Fibroblast of pulmonary artery (primary cell): Measurements from ENCODE around the gene DENND2D.

Experiments used
- DNase-seq: peaks from one replicate; pipeline ENCODE4 v3.0.0-alpha.2; 2010; ENCODE audit warnings: low read depth
- H3K4me3 ChIP-seq: replicated peaks from 2 replicates; pipeline ENCODE4 v1.5.1; 2011; ENCODE audit warnings: low read depth, mild to moderate bottlenecking, control low read depth, low read length, moderate library complexity
- TF ChIP-seq, protein P1 (sequence below): IDR thresholded peaks from 2 replicates; pipeline ENCODE4 v1.5.1; 2011; ENCODE audit warnings: mild to moderate bottlenecking, control low read depth, low read length, inconsistent platforms; ENCODE audit errors: missing control alignments

The DENND2D gene

DNA sequence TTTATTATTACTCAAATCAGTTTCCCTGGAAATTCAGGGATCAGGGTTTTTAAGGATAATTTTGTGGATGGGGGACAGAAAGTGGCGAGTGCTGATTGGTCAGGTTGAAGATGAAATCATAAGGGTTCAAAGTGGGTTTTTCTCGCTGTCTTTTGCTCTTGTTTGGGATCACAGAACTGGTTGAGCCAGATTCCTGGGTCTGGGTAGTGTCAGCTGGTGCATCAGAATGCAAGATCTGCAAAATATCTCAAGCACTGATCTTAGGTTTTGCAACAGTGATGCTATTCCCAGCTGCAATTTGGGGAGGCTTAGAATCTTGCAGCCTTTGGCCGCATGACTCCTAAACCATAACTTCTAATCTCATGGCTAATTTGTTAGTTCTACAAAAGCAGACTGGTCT, 36.4 kb upstream of the DENND2D start:
- TF ChIP-seq, protein P1, sequence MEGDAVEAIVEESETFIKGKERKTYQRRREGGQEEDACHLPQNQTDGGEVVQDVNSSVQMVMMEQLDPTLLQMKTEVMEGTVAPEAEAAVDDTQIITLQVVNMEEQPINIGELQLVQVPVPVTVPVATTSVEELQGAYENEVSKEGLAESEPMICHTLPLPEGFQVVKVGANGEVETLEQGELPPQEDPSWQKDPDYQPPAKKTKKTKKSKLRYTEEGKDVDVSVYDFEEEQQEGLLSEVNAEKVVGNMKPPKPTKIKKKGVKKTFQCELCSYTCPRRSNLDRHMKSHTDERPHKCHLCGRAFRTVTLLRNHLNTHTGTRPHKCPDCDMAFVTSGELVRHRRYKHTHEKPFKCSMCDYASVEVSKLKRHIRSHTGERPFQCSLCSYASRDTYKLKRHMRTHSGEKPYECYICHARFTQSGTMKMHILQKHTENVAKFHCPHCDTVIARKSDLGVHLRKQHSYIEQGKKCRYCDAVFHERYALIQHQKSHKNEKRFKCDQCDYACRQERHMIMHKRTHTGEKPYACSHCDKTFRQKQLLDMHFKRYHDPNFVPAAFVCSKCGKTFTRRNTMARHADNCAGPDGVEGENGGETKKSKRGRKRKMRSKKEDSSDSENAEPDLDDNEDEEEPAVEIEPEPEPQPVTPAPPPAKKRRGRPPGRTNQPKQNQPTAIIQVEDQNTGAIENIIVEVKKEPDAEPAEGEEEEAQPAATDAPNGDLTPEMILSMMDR, result no peak
- no peak for DNase-seq

DNA sequence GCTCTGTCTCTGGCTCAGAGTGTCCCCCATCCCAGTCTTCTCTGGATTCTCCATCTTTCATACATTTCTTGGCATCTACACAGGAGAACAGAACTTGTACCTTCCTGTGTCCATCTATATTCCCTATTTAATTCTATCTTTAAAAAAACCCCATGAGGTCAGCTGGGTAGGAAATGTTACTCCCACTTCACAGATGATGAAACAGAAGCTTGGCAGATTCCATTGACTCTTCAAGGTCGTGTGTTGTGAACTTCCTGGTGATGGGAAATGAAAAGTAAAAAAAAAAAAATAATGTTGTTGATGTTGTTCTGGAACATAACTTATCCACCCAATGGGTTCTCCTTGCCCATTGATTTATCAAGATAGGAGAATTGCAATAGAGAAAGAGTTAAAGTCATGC, 35.9 kb upstream of the DENND2D start:
- DNase-seq, result peak; percentile 64
- TF ChIP-seq, protein P1, result no peak
- no peak overlapping the region for H3K4me3 ChIP-seq

More for the DNA sequence above, 36.4 kb upstream of the DENND2D start:
- H3K4me3 ChIP-seq, result no peak overlapping the region

DNA sequence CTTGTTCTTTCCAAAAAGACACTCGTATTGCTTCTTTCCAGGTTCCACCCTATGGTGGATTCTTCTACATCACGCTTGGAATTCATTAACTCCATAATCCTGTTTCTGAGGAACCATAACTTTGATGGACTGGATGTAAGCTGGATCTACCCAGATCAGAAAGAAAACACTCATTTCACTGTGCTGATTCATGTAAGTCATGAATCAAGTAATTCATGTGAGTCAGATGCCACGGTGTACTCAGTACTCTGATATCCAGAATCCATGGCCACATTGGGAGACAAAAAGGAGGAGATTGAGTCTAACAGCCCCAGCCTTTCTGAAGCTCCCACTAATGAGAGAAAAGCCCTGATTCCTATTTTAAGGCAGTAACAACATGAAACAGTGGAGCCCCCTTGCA, 34.4 kb upstream of the DENND2D start:
- TF ChIP-seq, protein P1, result no peak

DNA sequence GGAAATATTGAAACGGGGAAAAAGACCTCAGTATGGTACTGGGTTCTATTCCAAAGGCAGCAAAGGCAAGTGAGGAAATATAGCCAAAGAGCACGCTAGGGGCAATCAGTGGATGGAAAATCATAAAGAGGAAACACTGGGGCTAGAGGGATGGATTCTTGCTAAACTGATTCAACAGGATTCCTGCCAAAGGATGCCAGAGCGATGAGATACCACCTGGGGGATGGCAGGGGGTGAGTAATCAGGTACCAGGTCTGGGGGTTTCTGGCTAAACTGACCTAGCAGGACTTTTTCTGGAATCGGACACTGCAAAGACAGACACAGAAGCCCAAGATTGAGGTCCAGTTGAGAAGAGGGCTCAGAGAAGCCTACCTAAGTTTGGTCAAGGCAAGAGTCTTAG, 33.8 kb upstream of the DENND2D start:
- DNase-seq, result no peak
- H3K4me3 ChIP-seq, result no peak overlapping the region
- TF ChIP-seq, protein P1, result no peak

More for the DNA sequence above, 34.4 kb upstream of the DENND2D start:
- DNase-seq, result no peak
- H3K4me3 ChIP-seq, result no peak overlapping the region

DNA sequence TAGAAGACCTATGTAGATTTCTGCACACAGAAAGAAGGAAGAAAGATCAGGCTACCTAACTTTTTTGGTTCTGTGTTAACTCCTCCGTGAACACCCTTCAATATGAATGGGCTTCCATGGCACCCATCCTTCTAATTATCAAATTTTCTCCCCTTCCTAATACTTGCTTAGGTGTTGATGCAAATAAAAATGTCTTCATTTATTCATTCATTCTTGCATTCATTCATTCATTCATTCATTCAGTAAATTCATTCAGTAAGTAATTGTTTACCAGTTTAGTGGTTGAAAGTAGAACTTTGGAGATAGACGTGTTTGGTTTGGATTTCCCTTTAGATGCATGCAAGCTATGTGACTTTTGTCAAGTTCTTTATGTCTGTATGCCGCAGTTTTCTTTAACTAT, 31.7 kb upstream of the DENND2D start:
- DNase-seq, result no peak
- no peak overlapping the region for H3K4me3 ChIP-seq
- TF ChIP-seq, protein P1, result no peak

DNA sequence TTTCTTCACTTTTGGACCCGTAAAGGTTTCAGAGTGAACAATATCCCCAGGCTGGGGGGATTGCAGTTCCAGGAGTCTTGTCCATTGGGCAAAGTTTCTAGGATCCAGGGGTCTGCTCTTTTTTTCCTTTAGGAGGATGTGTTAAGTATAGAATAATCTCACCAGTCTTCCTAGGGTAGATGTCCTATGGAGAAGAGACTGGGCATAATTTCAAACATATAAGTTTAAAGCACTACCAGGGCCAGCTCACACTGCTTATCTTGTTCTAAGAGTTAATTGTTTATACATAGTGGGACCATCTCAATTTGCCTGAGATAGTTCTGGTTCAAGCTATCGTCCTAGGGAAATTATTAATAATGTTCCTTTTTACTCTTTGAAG, 28.3 kb upstream of the DENND2D start:
- TF ChIP-seq, protein P1, result no peak
- no peak overlapping the region for H3K4me3 ChIP-seq
- DNase-seq, result no peak
